Activated CD8-positive, alpha-beta T cell treated with anti-CD3 and anti-CD28 coated beads for 36 hours (primary cell): ENCODE measurements around the gene CCL1. TPM values are rescaled to one million over a fixed set of nuclear protein-coding genes. Genes with fewer than 3 reads are reported as not detected.

Source experiments
- ATAC-seq: fragments of 200-7000 bp; cut with Tn5 transposase; one replicate; pipeline ENCODE4 v1.10.0; 2021; ENCODE audit warnings: mild to moderate bottlenecking, moderate library complexity
- CTCF ChIA-PET: fragments of 350-600 bp; sonication (Branson Sonifier 250); formaldehyde crosslinking; loops from one replicate; lab custom pipeline; 2021; ENCODE audit warnings: antibody characterized with exemption; lab: Charles Lee
- POLR2A ChIA-PET: fragments of 350-600 bp; sonication (Branson Sonifier 250); formaldehyde crosslinking; loops from one replicate; lab custom pipeline; 2021; ENCODE audit warnings: antibody characterized with exemption; lab: Charles Lee
- DNase-seq: peaks from one replicate; pipeline ENCODE4 v3.0.0-alpha.2; 2020
- H3K27ac Mint-ChIP-seq: one replicate; pipeline ENCODE4 v1.8.0; 2021; ENCODE audit warnings: mild to moderate bottlenecking, mixed read lengths
- H3K27me3 Mint-ChIP-seq: one replicate; pipeline ENCODE4 v1.8.0; 2021; ENCODE audit warnings: mixed read lengths
- H3K36me3 Mint-ChIP-seq: one replicate; pipeline ENCODE4 v1.8.0; 2021; ENCODE audit warnings: low read depth, mixed read lengths
- H3K4me1 Mint-ChIP-seq: one replicate; pipeline ENCODE4 v1.8.0; 2021; ENCODE audit warnings: low read depth, mixed read lengths
- H3K4me3 Mint-ChIP-seq: one replicate; pipeline ENCODE4 v1.8.0; 2021; ENCODE audit warnings: mild to moderate bottlenecking, moderate library complexity, mixed read lengths
- H3K9me3 Mint-ChIP-seq: one replicate; pipeline ENCODE4 v1.8.0; 2021; ENCODE audit warnings: mixed read lengths
- intact Hi-C: fragments of 100-400 bp; cut with micrococcal nuclease; formaldehyde crosslinking; loops from one replicate; pipeline ENCODE4 v1.10.0; 2022
- total RNA-seq, 2 experiments: library from RNA; stranded (reverse); gene quantifications; one replicate each; pipeline ENCODE4 v1.2.3, GENCODE V29; 2021
- TF ChIP-seq, protein P1 (sequence below): fragments of 200-600 bp; IDR thresholded peaks from one replicate; pipeline ENCODE4 v1.8.0; 2022; ENCODE audit warnings: antibody characterized with exemption, mild to moderate bottlenecking

The CCL1 gene
- total RNA-seq, 2 experiments from 2014 or later: not detected

DNA sequence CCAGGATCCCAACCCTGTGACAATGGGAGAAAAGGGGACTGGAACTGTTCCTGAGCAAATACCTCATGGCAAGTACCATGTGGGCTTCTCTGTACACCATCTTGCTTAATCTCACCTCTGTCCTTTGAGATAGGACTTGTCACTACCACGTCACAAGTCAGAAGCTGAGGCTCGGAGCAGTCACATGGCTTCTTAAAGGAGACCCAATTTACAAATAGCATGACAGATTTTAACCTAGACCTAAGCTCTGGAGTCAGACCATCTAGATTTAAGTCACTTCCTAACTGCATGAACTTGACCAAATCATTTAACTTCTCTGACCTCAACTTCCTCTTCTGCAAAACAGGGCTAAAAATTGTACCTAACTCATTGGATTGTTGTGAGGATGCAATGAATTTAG lies 36.0 kb upstream of the CCL1 start:
- no peaks in the 10 kb centered on the region for H3K4me1 Mint-ChIP-seq
- ChIA-PET CTCF (interaction anchor here (1.0 to 2.0 kb wide), 4 partner anchors 17 to 198 kb away, joined by 3 to 9 read pairs (median 6); no protein-coding TSS in a partner anchor), POLR2A (interaction anchor here (1.5 kb wide), 1 partner anchor 16 kb away, joined by 3 read pairs; no protein-coding TSS in a partner anchor)
- no peak overlapping the region for H3K4me3 Mint-ChIP-seq
- intact Hi-C loops: no loop called here
- TF ChIP-seq, protein P1, sequence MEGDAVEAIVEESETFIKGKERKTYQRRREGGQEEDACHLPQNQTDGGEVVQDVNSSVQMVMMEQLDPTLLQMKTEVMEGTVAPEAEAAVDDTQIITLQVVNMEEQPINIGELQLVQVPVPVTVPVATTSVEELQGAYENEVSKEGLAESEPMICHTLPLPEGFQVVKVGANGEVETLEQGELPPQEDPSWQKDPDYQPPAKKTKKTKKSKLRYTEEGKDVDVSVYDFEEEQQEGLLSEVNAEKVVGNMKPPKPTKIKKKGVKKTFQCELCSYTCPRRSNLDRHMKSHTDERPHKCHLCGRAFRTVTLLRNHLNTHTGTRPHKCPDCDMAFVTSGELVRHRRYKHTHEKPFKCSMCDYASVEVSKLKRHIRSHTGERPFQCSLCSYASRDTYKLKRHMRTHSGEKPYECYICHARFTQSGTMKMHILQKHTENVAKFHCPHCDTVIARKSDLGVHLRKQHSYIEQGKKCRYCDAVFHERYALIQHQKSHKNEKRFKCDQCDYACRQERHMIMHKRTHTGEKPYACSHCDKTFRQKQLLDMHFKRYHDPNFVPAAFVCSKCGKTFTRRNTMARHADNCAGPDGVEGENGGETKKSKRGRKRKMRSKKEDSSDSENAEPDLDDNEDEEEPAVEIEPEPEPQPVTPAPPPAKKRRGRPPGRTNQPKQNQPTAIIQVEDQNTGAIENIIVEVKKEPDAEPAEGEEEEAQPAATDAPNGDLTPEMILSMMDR: no peak
- DNase-seq: no peak
- H3K36me3 Mint-ChIP-seq: no peaks in the 10 kb centered on the region
- H3K27me3 Mint-ChIP-seq: peaks cover 11% of the 10 kb centered on the region
- H3K27ac Mint-ChIP-seq: no peak overlapping the region
- no peaks in the 10 kb centered on the region for H3K9me3 Mint-ChIP-seq
- ATAC-seq: peak; percentile 24

- no peak for ATAC-seq
- Mint-ChIP-seq H3K4me1 (no peaks in the 10 kb centered on the region), H3K4me3 (no peak overlapping the region), H3K9me3 (no peaks in the 10 kb centered on the region), H3K27me3 (peaks cover 11% of the 10 kb centered on the region), H3K27ac (no peak overlapping the region), H3K36me3 (no peaks in the 10 kb centered on the region)
- ChIA-PET POLR2A (no interaction called here), CTCF (interaction anchor here (1.0 to 1.3 kb wide), 5 partner anchors 10 to 36 kb away, joined by 3 to 7 read pairs (median 4); no protein-coding TSS in a partner anchor)
- intact Hi-C loops: no loop called here
- DNase-seq: no peak
- TF ChIP-seq, protein P1: no peak
Observed at GRCh38 chr17:34397265-34397664, 34.2 kb upstream of the CCL1 start.

DNA sequence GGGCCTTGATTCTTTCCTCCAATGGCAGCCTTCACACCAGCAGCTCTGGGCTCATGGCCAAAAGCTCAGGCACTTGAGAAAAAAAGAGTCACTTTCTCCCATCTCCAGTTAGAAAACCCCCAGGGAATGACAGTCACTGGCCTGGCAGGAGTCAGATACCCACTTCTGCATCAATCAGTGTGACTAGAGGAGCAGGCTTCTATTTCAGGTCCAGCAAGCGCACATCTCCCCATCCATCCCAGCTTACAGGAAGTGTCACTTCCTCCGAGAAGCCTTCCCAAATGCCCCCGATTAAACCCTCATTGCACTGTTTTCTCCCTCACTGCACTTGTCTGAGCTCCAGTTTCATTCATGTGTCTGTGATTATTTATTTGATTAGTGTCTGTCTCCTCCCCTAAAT lies 30.4 kb upstream of the CCL1 start:
- Mint-ChIP-seq H3K27ac (no peak overlapping the region), H3K4me3 (no peak overlapping the region), H3K36me3 (no peaks in the 10 kb centered on the region), H3K9me3 (no peaks in the 10 kb centered on the region), H3K27me3 (peaks cover 9% of the 10 kb centered on the region), H3K4me1 (peaks cover 3% of the 10 kb centered on the region)
- ATAC-seq (no peak), DNase-seq (no peak)
- CTCF ChIA-PET: interaction anchor here (0.6 to 4.5 kb wide), 3 partner anchors 15 to 729 kb away, joined by 3 to 16 read pairs (median 3); partner anchors contain the start of gene CCL1
- intact Hi-C loops: no loop called here
- TF ChIP-seq, protein P1: no peak
- POLR2A ChIA-PET: no interaction called here

DNA sequence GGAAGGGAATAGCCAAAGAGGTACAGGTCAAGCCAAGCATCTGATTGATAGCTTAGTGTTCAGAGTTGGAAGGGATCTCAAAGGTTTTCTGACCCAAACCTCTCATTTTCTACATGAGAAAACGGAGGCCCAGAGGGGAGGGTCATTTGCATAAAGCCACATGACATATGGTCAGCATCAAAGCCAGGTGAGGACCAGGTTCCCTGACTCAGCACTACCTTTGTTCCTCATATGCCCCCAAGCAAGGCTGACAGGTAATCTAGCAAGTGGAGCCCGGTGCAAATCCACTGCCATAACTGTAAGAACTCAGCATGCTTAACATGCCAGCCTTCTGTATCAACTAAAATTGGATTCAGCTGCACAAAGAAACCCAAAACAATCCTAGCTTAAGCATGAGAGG lies 28.2 kb upstream of the CCL1 start:
- Mint-ChIP-seq H3K27me3 (peaks cover 7% of the 10 kb centered on the region), H3K4me3 (no peak overlapping the region), H3K27ac (no peak overlapping the region), H3K9me3 (no peaks in the 10 kb centered on the region), H3K36me3 (no peaks in the 10 kb centered on the region), H3K4me1 (peaks cover 13% of the 10 kb centered on the region)
- TF ChIP-seq, protein P1: no peak
- no peak for ATAC-seq
- intact Hi-C loops: no loop called here
- no peak for DNase-seq
- ChIA-PET POLR2A (no interaction called here), CTCF (interaction anchor here (1.0 to 4.5 kb wide), 2 partner anchors 29 to 191 kb away, joined by 3 to 16 read pairs; partner anchors contain the start of gene CCL1)

GRCh38 chr17:34390649-34391048 lies 27.6 kb upstream of the CCL1 start:
- Mint-ChIP-seq H3K9me3 (no peaks in the 10 kb centered on the region), H3K4me1 (peaks cover 15% of the 10 kb centered on the region), H3K27ac (no peak overlapping the region), H3K27me3 (peaks cover 7% of the 10 kb centered on the region), H3K36me3 (no peaks in the 10 kb centered on the region), H3K4me3 (no peak overlapping the region)
- DNase-seq: no peak
- ATAC-seq: no peak
- intact Hi-C loops: no loop called here
- ChIA-PET CTCF (interaction anchor here (1.0 to 4.5 kb wide), 2 partner anchors 29 to 190 kb away, joined by 3 to 16 read pairs; partner anchors contain the start of gene CCL1), POLR2A (no interaction called here)
- TF ChIP-seq, protein P1: no peak
